ENCODE results near the gene SLC39A11. TPM values are rescaled to one million over a fixed set of nuclear protein-coding genes. Genes with fewer than 3 reads are reported as not detected.

The SLC39A11 gene
- total and polyA plus RNA-seq, 4 donors: 18.9 to 44.9 (median 28.2) TPM

- Histone ChIP-seq H3K27ac (ENCODE audit: low read depth in 1 of 2, low read length in 2 of 2) (no peak overlapping the region), H3K4me3 (ENCODE audit: low read depth in 1 of 3, low read length in 3 of 3) (no peak overlapping the region), H3K27me3 (ENCODE audit: control insufficient read depth in 4 of 4, insufficient read depth in 4 of 4, low read length in 3 of 4) (no peaks in the 10 kb centered on the region), H3K9me3 (ENCODE audit: control insufficient read depth in 4 of 4, low read length in 3 of 4) (no peaks in the 10 kb centered on the region), H3K36me3 (ENCODE audit: control insufficient read depth in 4 of 4, insufficient read depth in 3 of 4, low read depth in 1 of 4, low read length in 3 of 4) (no peaks in the 10 kb centered on the region), H3K9ac (ENCODE audit: low read depth in 1 of 2, low read length in 2 of 2) (no peak overlapping the region), H3K4me1 (ENCODE audit: control insufficient read depth in 4 of 4, insufficient read depth in 4 of 4, low read length in 3 of 4) (no peaks in the 10 kb centered on the region)
- DNase-seq (ENCODE audit: low spot score): no peak
- 95% methylated on average over 2 of the region's 2 CpGs for WGBS
- TF ChIP-seq TAF1 (conservative IDR thresholded peaks at IDR 0.05) (no peak), HNF4G (IDR thresholded peaks at IDR 0.05) (no peak), HNF4A (conservative IDR thresholded peaks at IDR 0.05) (no peak), NR2F2 (IDR thresholded peaks at IDR 0.05) (no peak), RAD21 (IDR thresholded peaks at IDR 0.05) (no peak), ZBTB33 (IDR thresholded peaks at IDR 0.05) (no peak), RXRA (IDR thresholded peaks at IDR 0.05) (no peak), JUND (IDR thresholded peaks at IDR 0.05) (no peak)
These were observed 201.8 kb downstream of the SLC39A11 start for GRCh38 chr17:72890711-72891110.

- no peak for TF ChIP-seq HNF4G (IDR thresholded peaks at IDR 0.05)
- no peak for TF ChIP-seq ATF3 (IDR thresholded peaks at IDR 0.05)
- TF ChIP-seq GABPA (IDR thresholded peaks at IDR 0.05 in 1 of 2, conservative IDR thresholded peaks at IDR 0.05 in 1 of 2): no peak
- TF ChIP-seq FOXA2 (IDR thresholded peaks at IDR 0.05): no peak
- TF ChIP-seq TAF1 (conservative IDR thresholded peaks at IDR 0.05): no peak
- no peak for TF ChIP-seq FOXA1 (IDR thresholded peaks at IDR 0.05)
- H3K36me3 ChIP-seq (ENCODE audit: control insufficient read depth in 4 of 4, insufficient read depth in 3 of 4, low read depth in 1 of 4, low read length in 3 of 4): peaks cover 0 to 5% (median 0%) of the 10 kb centered on the region in 4 donors
- H3K27ac ChIP-seq (ENCODE audit: low read depth in 1 of 2, low read length in 2 of 2): no peak overlapping the region
- H3K4me3 ChIP-seq (ENCODE audit: low read depth in 1 of 3, low read length in 3 of 3): no peak overlapping the region
- no peaks in the 10 kb centered on the region for H3K4me1 ChIP-seq (ENCODE audit: control insufficient read depth in 4 of 4, insufficient read depth in 4 of 4, low read length in 3 of 4)
- no peaks in the 10 kb centered on the region for H3K9me3 ChIP-seq (ENCODE audit: control insufficient read depth in 4 of 4, low read length in 3 of 4)
- no peak for DNase-seq (ENCODE audit: low spot score)
- H3K9ac ChIP-seq (ENCODE audit: low read depth in 1 of 2, low read length in 2 of 2): no peak overlapping the region
- 91% methylated on average over 4 of the region's 4 CpGs for WGBS
- H3K27me3 ChIP-seq (ENCODE audit: control insufficient read depth in 4 of 4, insufficient read depth in 4 of 4, low read length in 3 of 4): no peaks in the 10 kb centered on the region
These were observed 204.6 kb downstream of the SLC39A11 start for GRCh38 chr17:72887917-72888316.

GRCh38 chr17:72887322-72887721 is 205.2 kb downstream of the SLC39A11 start:
- WGBS: 92% methylated on average over 8 of the region's 8 CpGs
- TF ChIP-seq SP1 (IDR thresholded peaks at IDR 0.05): no peak

GRCh38 chr17:72886622-72887021 is 205.9 kb downstream of the SLC39A11 start:
- H3K27me3 ChIP-seq (ENCODE audit: control insufficient read depth in 4 of 4, insufficient read depth in 4 of 4, low read length in 3 of 4): no peaks in the 10 kb centered on the region
- no peaks in the 10 kb centered on the region for H3K4me1 ChIP-seq (ENCODE audit: control insufficient read depth in 4 of 4, insufficient read depth in 4 of 4, low read length in 3 of 4)
- DNase-seq (ENCODE audit: low spot score): no peak
- H3K9ac ChIP-seq (ENCODE audit: low read depth in 1 of 2, low read length in 2 of 2): no peak overlapping the region
- H3K4me3 ChIP-seq (ENCODE audit: low read depth in 1 of 3, low read length in 3 of 3): no peak overlapping the region
- no peak overlapping the region for H3K27ac ChIP-seq (ENCODE audit: low read depth in 1 of 2, low read length in 2 of 2)
- H3K36me3 ChIP-seq (ENCODE audit: control insufficient read depth in 4 of 4, insufficient read depth in 3 of 4, low read depth in 1 of 4, low read length in 3 of 4): peaks cover 0 to 5% (median under 1%) of the 10 kb centered on the region in 4 donors
- H3K9me3 ChIP-seq (ENCODE audit: control insufficient read depth in 4 of 4, low read length in 3 of 4): no peaks in the 10 kb centered on the region
- TF ChIP-seq ZBTB33 (IDR thresholded peaks at IDR 0.05): no peak
- no peak for TF ChIP-seq NR2F2 (IDR thresholded peaks at IDR 0.05)
- no peak for TF ChIP-seq EGR1 (IDR thresholded peaks at IDR 0.05; ENCODE audit: low read depth in 2 of 2)
- no peak for TF ChIP-seq RAD21 (IDR thresholded peaks at IDR 0.05)
- TF ChIP-seq YY1 (IDR thresholded peaks at IDR 0.05): no peak
- no peak for TF ChIP-seq RXRA (IDR thresholded peaks at IDR 0.05)
- TF ChIP-seq CTCF (IDR thresholded peaks at IDR 0.05; ENCODE audit: low read depth, low read length, missing input control): no peak
- TF ChIP-seq FOXA2 (IDR thresholded peaks at IDR 0.05): no peak
- 97% methylated on average over 3 of the region's 3 CpGs for WGBS

More at GRCh38 chr17:72887322-72887721, 205.2 kb downstream of the SLC39A11 start:
- Histone ChIP-seq H3K9me3 (ENCODE audit: control insufficient read depth in 4 of 4, low read length in 3 of 4) (no peaks in the 10 kb centered on the region), H3K9ac (ENCODE audit: low read depth in 1 of 2, low read length in 2 of 2) (no peak overlapping the region), H3K27me3 (ENCODE audit: control insufficient read depth in 4 of 4, insufficient read depth in 4 of 4, low read length in 3 of 4) (no peaks in the 10 kb centered on the region), H3K4me3 (ENCODE audit: low read depth in 1 of 3, low read length in 3 of 3) (no peak overlapping the region), H3K36me3 (ENCODE audit: control insufficient read depth in 4 of 4, insufficient read depth in 3 of 4, low read depth in 1 of 4, low read length in 3 of 4) (peaks cover 0 to 5% (median 0%) of the 10 kb centered on the region in 4 donors), H3K4me1 (ENCODE audit: control insufficient read depth in 4 of 4, insufficient read depth in 4 of 4, low read length in 3 of 4) (no peaks in the 10 kb centered on the region), H3K27ac (ENCODE audit: low read depth in 1 of 2, low read length in 2 of 2) (no peak overlapping the region)
- DNase-seq (ENCODE audit: low spot score): no peak
